OCI-LY3 (cell line): ENCODE data around the gene EPN3.
A peak's percentile ranks its signal among the peaks of the same experiment; 100 is the strongest.

Source experiments
- H2AFZ ChIP-seq: fragments of 200-600, 300-600 bp; shearing (Covaris generic); 2 replicates; pipeline ENCODE4 v1.6.0; 2014; ENCODE audit warnings: antibody characterized with exemption, low read depth, low read length
- H3K27ac ChIP-seq: fragments of 200-600, 300-600 bp; sonication (generic); 2 replicates; pipeline ENCODE4 v1.5.1; 2014; ENCODE audit warnings: mild to moderate bottlenecking, low read length, moderate library complexity, mixed read lengths
- H3K27me3 ChIP-seq: fragments of 200-600, 300-600 bp; sonication (generic); 2 replicates; pipeline ENCODE4 v1.6.1; 2014; ENCODE audit warnings: low read depth, low read length, mixed read lengths
- H3K36me3 ChIP-seq: fragments of 200-600, 300-600 bp; sonication (generic); replicated peaks from 2 replicates; pipeline ENCODE3; 2014; ENCODE audit warnings: low read depth, low read length, mixed read lengths
- H3K4me1 ChIP-seq: fragments of 300-600, 200-600 bp; sonication (generic); 2 replicates; pipeline ENCODE4 v1.6.1; 2014; ENCODE audit warnings: low read length, mixed read lengths
- H3K4me2 ChIP-seq: fragments of 200-600, 300-600 bp; sonication (generic); 2 replicates; pipeline ENCODE4 v1.6.1; 2014; ENCODE audit warnings: low read length, mixed read lengths
- H3K4me3 ChIP-seq: fragments of 300-600, 200-600 bp; sonication (generic); 2 replicates; pipeline ENCODE4 v1.5.1; 2014; ENCODE audit warnings: antibody characterized with exemption, mild to moderate bottlenecking, low read length, moderate library complexity
- H3K79me2 ChIP-seq: fragments of 300-600, 200-600 bp; shearing (Covaris generic); 2 replicates; pipeline ENCODE4 v1.6.1; 2014; ENCODE audit warnings: mild to moderate bottlenecking, low read length, mixed read lengths
- H3K9ac ChIP-seq: fragments of 300-600, 200-600 bp; shearing (Covaris generic); 2 replicates; pipeline ENCODE4 v1.6.0; 2014; ENCODE audit warnings: mild to moderate bottlenecking, low read length, moderate library complexity
- H3K9me3 ChIP-seq: fragments of 200-600, 300-600 bp; shearing (Covaris generic); 2 replicates; pipeline ENCODE4 v1.6.1; 2014; ENCODE audit warnings: low read length, mixed read lengths; ENCODE audit not compliant: insufficient read depth
- H4K20me1 ChIP-seq: fragments of 200-600, 300-600 bp; sonication (generic); 2 replicates; pipeline ENCODE4 v1.6.1; 2016; ENCODE audit warnings: low read length, mixed read lengths; ENCODE audit not compliant: insufficient read depth
- EZH2phosphoT487 ChIP-seq: fragments of 200-600 bp; shearing (Covaris generic); IDR thresholded peaks from 2 replicates; pipeline ENCODE4 v1.6.1; 2018; ENCODE audit warnings: antibody characterized with exemption, mixed run types, low read depth
- TF ChIP-seq, protein P1 (sequence below): fragments of 200-600, 300-600 bp; sonication (generic); IDR thresholded peaks from 2 replicates; pipeline ENCODE4 v1.5.1; 2014; ENCODE audit warnings: antibody characterized with exemption, low read length, low read depth

Gene EPN3

DNA sequence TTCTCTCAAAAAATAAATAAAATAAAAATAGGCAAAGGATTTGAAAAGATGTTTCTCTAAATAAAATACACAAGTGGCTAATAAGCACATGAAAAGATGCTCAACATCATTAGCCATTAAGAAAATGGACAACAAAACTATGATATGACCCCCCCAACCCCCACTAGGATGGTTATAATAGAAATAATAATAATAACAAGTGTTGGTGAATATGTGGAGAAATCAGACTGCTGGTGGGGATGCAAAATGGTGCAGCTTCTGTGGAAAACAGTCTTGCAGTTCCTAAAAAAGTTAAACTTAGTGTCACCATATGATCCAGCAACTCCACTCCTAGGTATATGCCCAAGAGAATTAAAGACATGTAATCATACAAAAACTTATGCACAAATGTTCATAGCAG is 33.3 kb upstream of the EPN3 start:
- Histone ChIP-seq H3K4me2 (no peak overlapping the region), H3K9me3 (no peaks in the 10 kb centered on the region), H3K4me3 (no peak overlapping the region), H3K4me1 (no peaks in the 10 kb centered on the region), H3K27ac (no peak overlapping the region), H4K20me1 (no peaks in the 10 kb centered on the region), H3K79me2 (no peaks in the 10 kb centered on the region), H3K27me3 (0 out of 2 replicates have a peak, but pooled peaks cover 3% of the 10 kb centered on the region), H3K9ac (no peak overlapping the region), H2AFZ (no peak overlapping the region), H3K36me3 (no peaks in the 10 kb centered on the region)
- no peak for TF ChIP-seq EZH2phosphoT487
- TF ChIP-seq, protein P1, sequence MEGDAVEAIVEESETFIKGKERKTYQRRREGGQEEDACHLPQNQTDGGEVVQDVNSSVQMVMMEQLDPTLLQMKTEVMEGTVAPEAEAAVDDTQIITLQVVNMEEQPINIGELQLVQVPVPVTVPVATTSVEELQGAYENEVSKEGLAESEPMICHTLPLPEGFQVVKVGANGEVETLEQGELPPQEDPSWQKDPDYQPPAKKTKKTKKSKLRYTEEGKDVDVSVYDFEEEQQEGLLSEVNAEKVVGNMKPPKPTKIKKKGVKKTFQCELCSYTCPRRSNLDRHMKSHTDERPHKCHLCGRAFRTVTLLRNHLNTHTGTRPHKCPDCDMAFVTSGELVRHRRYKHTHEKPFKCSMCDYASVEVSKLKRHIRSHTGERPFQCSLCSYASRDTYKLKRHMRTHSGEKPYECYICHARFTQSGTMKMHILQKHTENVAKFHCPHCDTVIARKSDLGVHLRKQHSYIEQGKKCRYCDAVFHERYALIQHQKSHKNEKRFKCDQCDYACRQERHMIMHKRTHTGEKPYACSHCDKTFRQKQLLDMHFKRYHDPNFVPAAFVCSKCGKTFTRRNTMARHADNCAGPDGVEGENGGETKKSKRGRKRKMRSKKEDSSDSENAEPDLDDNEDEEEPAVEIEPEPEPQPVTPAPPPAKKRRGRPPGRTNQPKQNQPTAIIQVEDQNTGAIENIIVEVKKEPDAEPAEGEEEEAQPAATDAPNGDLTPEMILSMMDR: no peak

DNA sequence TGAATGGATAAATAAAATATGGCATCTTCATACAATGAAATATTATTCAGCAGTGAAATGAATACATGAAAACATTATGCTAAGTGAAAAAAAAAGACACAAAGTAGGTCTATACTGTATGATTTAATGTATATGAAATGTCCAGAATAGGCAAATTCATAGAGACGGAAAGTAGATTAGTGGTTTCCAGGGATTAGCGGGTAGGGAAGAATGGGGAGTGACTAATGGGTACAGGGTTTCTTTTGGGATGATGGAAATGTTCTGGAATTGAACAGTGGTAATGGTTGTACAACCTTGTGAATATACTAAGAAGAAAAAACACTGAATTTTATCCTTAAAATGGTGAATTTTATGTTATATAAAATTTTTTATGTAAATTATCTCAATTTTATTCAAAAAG is 32.8 kb upstream of the EPN3 start:
- H3K9ac ChIP-seq: no peak overlapping the region
- no peak overlapping the region for H3K4me2 ChIP-seq
- H3K79me2 ChIP-seq: no peaks in the 10 kb centered on the region
- H3K36me3 ChIP-seq: no peaks in the 10 kb centered on the region
- no peak overlapping the region for H3K4me3 ChIP-seq
- H3K27me3 ChIP-seq: 0 out of 2 replicates have a peak, but pooled peaks cover 3% of the 10 kb centered on the region
- no peaks in the 10 kb centered on the region for H4K20me1 ChIP-seq
- no peaks in the 10 kb centered on the region for H3K4me1 ChIP-seq
- no peak overlapping the region for H3K27ac ChIP-seq
- no peak overlapping the region for H2AFZ ChIP-seq
- no peaks in the 10 kb centered on the region for H3K9me3 ChIP-seq
- TF ChIP-seq, protein P1: no peak
- no peak for TF ChIP-seq EZH2phosphoT487

DNA sequence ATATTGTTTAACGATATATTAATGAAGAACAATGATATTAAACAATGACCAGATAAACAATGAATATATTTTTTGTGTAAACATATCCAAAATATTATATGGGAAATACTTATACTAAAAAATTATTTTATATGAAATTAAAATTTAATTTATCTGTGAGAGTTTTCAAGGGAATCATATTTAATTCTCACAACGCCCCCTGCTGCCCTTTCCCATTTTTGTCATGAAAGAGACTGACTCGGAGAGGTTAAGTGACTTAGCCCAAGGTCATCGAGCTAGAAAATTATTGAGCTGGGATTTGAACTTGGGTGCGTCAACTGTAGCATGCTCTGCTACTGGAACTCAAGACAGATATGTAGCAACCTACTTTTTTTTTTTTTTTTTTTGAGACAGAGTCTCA is 31.5 kb upstream of the EPN3 start:
- 0 out of 2 replicates have a peak, but pooled peaks cover 3% of the 10 kb centered on the region for H3K27me3 ChIP-seq
- H3K36me3 ChIP-seq: no peaks in the 10 kb centered on the region
- H3K9ac ChIP-seq: no peak overlapping the region
- H3K27ac ChIP-seq: no peak overlapping the region
- H3K4me1 ChIP-seq: no peaks in the 10 kb centered on the region
- no peaks in the 10 kb centered on the region for H4K20me1 ChIP-seq
- no peak overlapping the region for H3K4me2 ChIP-seq
- H2AFZ ChIP-seq: no peak overlapping the region
- TF ChIP-seq, protein P1: peak; percentile 36
- TF ChIP-seq EZH2phosphoT487: no peak
- no peak overlapping the region for H3K4me3 ChIP-seq
- H3K79me2 ChIP-seq: no peaks in the 10 kb centered on the region
- no peaks in the 10 kb centered on the region for H3K9me3 ChIP-seq

DNA sequence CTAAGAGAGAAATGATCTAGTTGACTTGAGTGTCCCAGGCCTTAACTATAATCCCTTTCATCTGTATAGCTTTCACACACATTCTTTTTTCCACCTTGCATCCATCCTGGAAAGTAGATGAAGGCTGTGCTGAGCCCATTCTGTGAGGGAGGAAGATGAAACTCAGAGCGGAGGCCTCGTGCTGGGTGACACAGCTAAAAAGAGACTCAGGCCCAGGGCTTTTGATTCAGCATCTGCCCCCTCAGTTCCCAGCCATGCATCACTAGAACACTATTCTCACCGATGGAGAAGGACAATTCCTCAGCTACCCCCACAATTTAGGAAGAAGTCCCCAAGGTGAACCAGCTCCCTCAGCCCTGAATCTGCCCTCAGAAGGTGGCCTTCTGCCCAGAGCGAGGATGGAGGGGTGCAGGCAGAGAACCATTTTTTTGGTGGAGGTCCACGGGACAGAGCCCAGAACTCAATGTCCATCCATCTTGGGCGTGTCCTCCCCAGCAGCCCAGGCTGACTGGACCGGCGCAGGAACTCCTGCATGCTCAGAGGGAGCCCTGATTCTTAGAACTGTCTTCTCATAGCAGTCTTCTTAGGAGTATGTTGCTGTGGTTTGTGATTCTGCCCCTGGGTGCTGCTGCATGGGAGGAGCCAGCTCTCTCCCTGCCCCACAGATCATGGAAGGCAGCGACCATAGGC is 30.1 kb upstream of the EPN3 start:
- Histone ChIP-seq H3K9me3 (no peaks in the 10 kb centered on the region), H3K4me1 (peaks cover under 1% of the 10 kb centered on the region; the same call in 1 of the 2 replicates), H3K27ac (no peak overlapping the region), H3K9ac (no peak overlapping the region), H3K79me2 (no peaks in the 10 kb centered on the region), H4K20me1 (no peaks in the 10 kb centered on the region), H2AFZ (no peak overlapping the region; the same call in 1 of the 2 replicates), H3K36me3 (no peaks in the 10 kb centered on the region), H3K27me3 (0 out of 2 replicates have a peak, but pooled peaks cover 3% of the 10 kb centered on the region), H3K4me3 (no peak overlapping the region), H3K4me2 (no peak overlapping the region)
- TF ChIP-seq, protein P1: no peak
- TF ChIP-seq EZH2phosphoT487: no peak
